ENCODE measurements around the gene ZNF609. TPM values are rescaled to one million over a fixed set of nuclear protein-coding genes. Genes with fewer than 3 reads are reported as not detected.
A peak's percentile ranks its signal among the peaks of the same experiment; 100 is the strongest.
"Not testable (repeated sequence)": the region's sequence is repeated elsewhere in the genome, so short reads cannot be mapped to it uniquely, and the experiment has no call there.

Gene ZNF609
- total RNA-seq, 1 donor from 2014 or later: 41.2 TPM

DNA sequence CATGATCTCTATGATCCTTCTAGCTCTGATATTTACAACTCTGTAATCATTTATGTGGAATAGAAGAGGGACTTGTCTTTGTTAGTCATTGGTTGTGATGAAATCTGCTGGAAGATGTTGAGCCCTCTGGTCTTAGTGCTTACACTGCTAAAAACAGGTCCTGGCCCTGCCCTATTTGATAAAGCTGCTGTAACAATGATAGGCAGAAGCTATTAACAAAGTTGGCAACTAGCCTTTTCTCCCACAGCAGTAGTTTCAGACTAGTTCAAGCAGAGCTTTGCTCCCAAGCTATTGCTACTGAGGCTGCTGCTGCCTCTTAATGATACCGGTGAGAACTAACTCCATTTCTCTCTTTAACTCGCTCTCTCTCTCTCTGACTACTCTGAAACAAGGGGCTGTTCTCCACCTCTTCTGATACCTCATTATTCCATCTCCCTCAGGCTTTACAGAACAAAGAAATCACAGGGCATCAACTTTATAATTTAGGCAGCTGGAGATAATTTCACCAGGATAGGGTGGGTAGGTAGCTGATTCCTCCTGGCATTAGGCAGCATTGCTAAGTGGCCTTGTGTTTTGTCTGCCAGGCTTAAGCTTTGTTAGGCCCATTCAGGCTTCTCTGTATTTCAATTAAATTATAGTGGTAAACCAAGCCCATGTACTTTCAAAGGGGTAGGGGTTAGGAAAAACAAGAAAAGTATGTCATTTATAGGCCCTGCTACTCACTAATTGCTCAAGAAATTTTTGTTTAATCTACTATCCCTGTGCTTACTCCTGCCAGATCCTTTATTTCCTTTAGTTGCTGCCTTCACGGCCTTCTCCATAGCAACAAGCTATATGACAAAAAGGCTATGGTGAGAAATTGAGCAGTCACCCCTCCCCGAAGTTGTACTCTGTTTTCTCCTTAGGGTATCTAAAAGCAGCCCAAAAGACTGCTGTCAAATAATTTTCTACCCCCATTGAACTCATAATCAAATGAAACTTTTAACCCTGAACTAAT is 175.4 kb downstream of the ZNF609 start:
- H3K27me3 Mint-ChIP-seq (ENCODE audit: unreplicated experiment): peaks cover 3% of the 10 kb centered on the region
- no peak for DNase-seq (ENCODE audit: low spot score)
- H3K9me3 Mint-ChIP-seq (ENCODE audit: unreplicated experiment): no peaks in the 10 kb centered on the region
- H3K27ac Mint-ChIP-seq (ENCODE audit: unreplicated experiment): peak overlapping the region; percentile 96
- no peak overlapping the region for H3K4me3 Mint-ChIP-seq (ENCODE audit: unreplicated experiment)
- peaks cover 51% of the 10 kb centered on the region for H3K4me1 Mint-ChIP-seq (ENCODE audit: unreplicated experiment)
- H3K36me3 Mint-ChIP-seq (ENCODE audit: low read depth, unreplicated experiment): peaks cover 16% of the 10 kb centered on the region
- TF ChIP-seq, protein P1, sequence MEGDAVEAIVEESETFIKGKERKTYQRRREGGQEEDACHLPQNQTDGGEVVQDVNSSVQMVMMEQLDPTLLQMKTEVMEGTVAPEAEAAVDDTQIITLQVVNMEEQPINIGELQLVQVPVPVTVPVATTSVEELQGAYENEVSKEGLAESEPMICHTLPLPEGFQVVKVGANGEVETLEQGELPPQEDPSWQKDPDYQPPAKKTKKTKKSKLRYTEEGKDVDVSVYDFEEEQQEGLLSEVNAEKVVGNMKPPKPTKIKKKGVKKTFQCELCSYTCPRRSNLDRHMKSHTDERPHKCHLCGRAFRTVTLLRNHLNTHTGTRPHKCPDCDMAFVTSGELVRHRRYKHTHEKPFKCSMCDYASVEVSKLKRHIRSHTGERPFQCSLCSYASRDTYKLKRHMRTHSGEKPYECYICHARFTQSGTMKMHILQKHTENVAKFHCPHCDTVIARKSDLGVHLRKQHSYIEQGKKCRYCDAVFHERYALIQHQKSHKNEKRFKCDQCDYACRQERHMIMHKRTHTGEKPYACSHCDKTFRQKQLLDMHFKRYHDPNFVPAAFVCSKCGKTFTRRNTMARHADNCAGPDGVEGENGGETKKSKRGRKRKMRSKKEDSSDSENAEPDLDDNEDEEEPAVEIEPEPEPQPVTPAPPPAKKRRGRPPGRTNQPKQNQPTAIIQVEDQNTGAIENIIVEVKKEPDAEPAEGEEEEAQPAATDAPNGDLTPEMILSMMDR (IDR thresholded peaks at IDR 0.05; ENCODE audit: unreplicated experiment): no peak

- Mint-ChIP-seq H3K27ac (ENCODE audit: unreplicated experiment) (peak overlapping the region; percentile 96), H3K36me3 (ENCODE audit: low read depth, unreplicated experiment) (peaks cover 12% of the 10 kb centered on the region), H3K27me3 (ENCODE audit: unreplicated experiment) (peaks cover 3% of the 10 kb centered on the region), H3K4me3 (ENCODE audit: unreplicated experiment) (no peak overlapping the region), H3K9me3 (ENCODE audit: unreplicated experiment) (no peaks in the 10 kb centered on the region), H3K4me1 (ENCODE audit: unreplicated experiment) (peaks cover 53% of the 10 kb centered on the region)
- TF ChIP-seq, protein P1 (IDR thresholded peaks at IDR 0.05; ENCODE audit: unreplicated experiment): no peak
- no peak for DNase-seq (ENCODE audit: low spot score)
Measured at GRCh38 chr15:64636556-64636955, 176.2 kb downstream of the ZNF609 start.

DNA sequence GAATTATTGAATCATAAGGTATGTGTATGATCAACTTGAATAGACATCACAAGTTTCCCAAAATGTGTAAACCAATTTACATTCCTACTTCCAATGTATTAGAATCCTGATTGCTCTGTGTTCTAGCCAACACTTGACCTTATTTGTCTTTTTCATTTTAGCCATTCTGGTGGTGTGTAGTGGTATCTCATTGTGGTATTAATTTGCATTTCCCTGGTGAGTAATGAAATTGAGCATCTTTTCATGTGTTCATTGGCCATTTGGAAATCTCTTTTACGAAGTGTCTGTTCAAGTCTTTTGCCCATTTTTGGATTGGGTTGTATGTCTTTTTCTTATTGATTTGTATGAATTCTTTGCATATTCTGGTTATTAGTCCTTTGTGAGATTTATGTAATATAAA is 177.0 kb downstream of the ZNF609 start:
- no peak for DNase-seq (ENCODE audit: low spot score)
- H3K27me3 Mint-ChIP-seq (ENCODE audit: unreplicated experiment): peaks cover 6% of the 10 kb centered on the region
- peak overlapping the region; percentile 27 for H3K4me3 Mint-ChIP-seq (ENCODE audit: unreplicated experiment)
- H3K9me3 Mint-ChIP-seq (ENCODE audit: unreplicated experiment): no peaks in the 10 kb centered on the region
- TF ChIP-seq, protein P1 (IDR thresholded peaks at IDR 0.05; ENCODE audit: unreplicated experiment): no peak
- H3K27ac Mint-ChIP-seq (ENCODE audit: unreplicated experiment): peak overlapping the region; percentile 76
- H3K4me1 Mint-ChIP-seq (ENCODE audit: unreplicated experiment): peaks cover 53% of the 10 kb centered on the region
- H3K36me3 Mint-ChIP-seq (ENCODE audit: low read depth, unreplicated experiment): peaks cover 12% of the 10 kb centered on the region

DNA sequence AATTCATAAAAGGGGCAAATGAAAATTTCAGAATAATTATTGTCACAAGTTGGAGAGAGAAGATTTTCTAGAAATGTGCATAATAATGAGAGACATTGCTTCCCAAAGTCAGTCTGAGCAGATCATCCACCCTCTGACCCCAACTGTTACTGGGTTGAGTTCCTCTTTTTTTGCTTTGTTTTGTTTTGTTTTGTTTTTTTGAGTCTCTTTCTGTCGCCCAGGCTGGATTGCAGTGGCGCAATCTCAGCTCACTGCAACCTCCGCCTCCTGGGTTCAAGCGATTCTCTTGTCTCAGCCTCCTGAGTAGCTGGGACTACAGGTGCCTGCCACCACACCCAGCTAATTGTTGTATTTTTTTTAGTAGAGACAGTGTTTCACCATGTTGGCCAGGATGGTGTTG is 179.4 kb downstream of the ZNF609 start:
- not testable (repeated sequence) for DNase-seq (ENCODE audit: low spot score); H3K27me3 Mint-ChIP-seq (ENCODE audit: unreplicated experiment); H3K9me3 Mint-ChIP-seq (ENCODE audit: unreplicated experiment); H3K4me3 Mint-ChIP-seq (ENCODE audit: unreplicated experiment)
- H3K36me3 Mint-ChIP-seq (ENCODE audit: low read depth, unreplicated experiment): peaks cover 17% of the 10 kb centered on the region
- peak overlapping the region; percentile 11 for H3K27ac Mint-ChIP-seq (ENCODE audit: unreplicated experiment)
- peaks cover 44% of the 10 kb centered on the region for H3K4me1 Mint-ChIP-seq (ENCODE audit: unreplicated experiment)

GRCh38 chr15:64640146-64640871 is 179.9 kb downstream of the ZNF609 start:
- peaks cover 17% of the 10 kb centered on the region for H3K36me3 Mint-ChIP-seq (ENCODE audit: low read depth, unreplicated experiment)
- peaks cover 39% of the 10 kb centered on the region for H3K4me1 Mint-ChIP-seq (ENCODE audit: unreplicated experiment)
- TF ChIP-seq, protein P1 (IDR thresholded peaks at IDR 0.05; ENCODE audit: unreplicated experiment): no peak
- no peaks in the 10 kb centered on the region for H3K9me3 Mint-ChIP-seq (ENCODE audit: unreplicated experiment)
- H3K27ac Mint-ChIP-seq (ENCODE audit: unreplicated experiment): no peak overlapping the region
- H3K27me3 Mint-ChIP-seq (ENCODE audit: unreplicated experiment): peaks cover 6% of the 10 kb centered on the region
- DNase-seq (ENCODE audit: low spot score): no peak
- no peak overlapping the region for H3K4me3 Mint-ChIP-seq (ENCODE audit: unreplicated experiment)

All from endothelial cell (in vitro differentiated cells).